ENCODE measurements around the gene CCDC149. TPM values are rescaled to one million over a fixed set of nuclear protein-coding genes. Genes with fewer than 3 reads are reported as not detected.

CCDC149 gene
- total RNA-seq, 4 donors from 2014 or later, result 3.4 to 10.0 (median 7.7) TPM

GRCh38 chr4:24808261-24808660, 104.6 kb downstream of the CCDC149 start:
- Histone ChIP-seq H3K4me1 (peaks cover 0 to 3% (median 1%) of the 10 kb centered on the region in 4 donors), H3K36me3 (no peaks in the 10 kb centered on the region), H3K4me3 (no peak overlapping the region), H3K27ac (no peak overlapping the region), H3K27me3 (no peaks in the 10 kb centered on the region), H3K9me3 (no peaks in the 10 kb centered on the region)
- no peak for TF ChIP-seq CTCF (IDR thresholded peaks at IDR 0.05)
- TF ChIP-seq EP300 (IDR thresholded peaks at IDR 0.05; ENCODE audit: low read depth), result no peak
- TF ChIP-seq POLR2AphosphoS5 (IDR thresholded peaks at IDR 0.05), result no peak
- no peak for TF ChIP-seq POLR2A (IDR thresholded peaks at IDR 0.05)
- 89 to 100% methylated on average over 8 to 14 of the region's 14 CpGs for WGBS, 2 donors (ENCODE audit: low coverage in 1 of 2)
- no peak for DNase-seq
- in situ Hi-C loops (cut with MboI; ENCODE audit: low pct_ligation_motif_present in 1 of 4, low pct_unique_long_range_greater_than_20kb in 1 of 4, low sequenced_read_pairs in 3 of 4) (loop anchor here in 1 of 4 donors (25.0 kb wide), 1 partner anchor 321 kb away; no protein-coding TSS in a partner anchor), intact Hi-C loops (cut with DNase I; ENCODE audit: low total_unique reads) (no loop called here)

- TF ChIP-seq POLR2A (IDR thresholded peaks at IDR 0.05) (no peak), CTCF (IDR thresholded peaks at IDR 0.05) (no peak), EP300 (IDR thresholded peaks at IDR 0.05; ENCODE audit: low read depth) (no peak), POLR2AphosphoS5 (IDR thresholded peaks at IDR 0.05) (no peak)
- 65% methylated on average over 5 of the region's 5 CpGs; no CpG with 5 or more reads in 1 of the 2 donors for WGBS, 2 donors (ENCODE audit: low coverage in 1 of 2)
- in situ Hi-C loops (cut with MboI; ENCODE audit: low pct_ligation_motif_present in 1 of 4, low pct_unique_long_range_greater_than_20kb in 1 of 4, low sequenced_read_pairs in 3 of 4) (loop anchor here in 1 of 4 donors (25.0 kb wide), 1 partner anchor 320 kb away; no protein-coding TSS in a partner anchor), intact Hi-C loops (cut with DNase I; ENCODE audit: low total_unique reads) (no loop called here)
- Histone ChIP-seq H3K4me3 (no peak overlapping the region), H3K27me3 (no peaks in the 10 kb centered on the region), H3K27ac (no peak overlapping the region), H3K36me3 (no peaks in the 10 kb centered on the region), H3K4me1 (peaks cover 0 to 3% (median 1%) of the 10 kb centered on the region in 4 donors), H3K9me3 (no peaks in the 10 kb centered on the region)
- DNase-seq, result no peak
These were observed 105.2 kb downstream of the CCDC149 start for GRCh38 chr4:24807611-24808010.

- DNase-seq, result no peak
- intact Hi-C loops (cut with DNase I; ENCODE audit: low total_unique reads), result no loop called here
- no peaks in the 10 kb centered on the region for H3K27me3 ChIP-seq
- H3K4me3 ChIP-seq, result no peak overlapping the region
- in situ Hi-C loops (cut with MboI; ENCODE audit: low pct_ligation_motif_present in 1 of 4, low pct_unique_long_range_greater_than_20kb in 1 of 4, low sequenced_read_pairs in 3 of 4), result loop anchor here in 1 of 4 donors (25.0 kb wide), 1 partner anchor 319 kb away; no protein-coding TSS in a partner anchor
- no peak for TF ChIP-seq POLR2AphosphoS5 (IDR thresholded peaks at IDR 0.05)
- TF ChIP-seq CTCF (IDR thresholded peaks at IDR 0.05), result no peak
- TF ChIP-seq POLR2A (IDR thresholded peaks at IDR 0.05), result no peak
- no peak for TF ChIP-seq EP300 (IDR thresholded peaks at IDR 0.05; ENCODE audit: low read depth)
- H3K36me3 ChIP-seq, result no peaks in the 10 kb centered on the region
- peaks cover 0 to 3% (median 1%) of the 10 kb centered on the region in 4 donors for H3K4me1 ChIP-seq
- no peaks in the 10 kb centered on the region for H3K9me3 ChIP-seq
- WGBS, 2 donors (ENCODE audit: low coverage in 1 of 2), result 82 to 86% methylated on average over 3 to 11 of the region's 11 CpGs
- no peak overlapping the region for H3K27ac ChIP-seq
These were observed 106.4 kb downstream of the CCDC149 start for GRCh38 chr4:24806206-24806990.

GRCh38 chr4:24805566-24805965, 107.3 kb downstream of the CCDC149 start:
- peak overlapping the region in 1 of 4 donors; percentile 8 for H3K27ac ChIP-seq
- intact Hi-C loops (cut with DNase I; ENCODE audit: low total_unique reads) (no loop called here), in situ Hi-C loops (cut with MboI; ENCODE audit: low pct_ligation_motif_present in 1 of 4, low pct_unique_long_range_greater_than_20kb in 1 of 4, low sequenced_read_pairs in 3 of 4) (loop anchor here in 1 of 4 donors (25.0 kb wide), 1 partner anchor 318 kb away; no protein-coding TSS in a partner anchor)
- H3K9me3 ChIP-seq, result no peaks in the 10 kb centered on the region
- no peak for TF ChIP-seq EP300 (IDR thresholded peaks at IDR 0.05; ENCODE audit: low read depth)
- TF ChIP-seq POLR2AphosphoS5 (IDR thresholded peaks at IDR 0.05), result no peak
- no peak for TF ChIP-seq CTCF (IDR thresholded peaks at IDR 0.05)
- TF ChIP-seq POLR2A (IDR thresholded peaks at IDR 0.05), result no peak
- peaks cover 0 to 5% (median 1%) of the 10 kb centered on the region in 4 donors for H3K4me1 ChIP-seq
- peaks cover 3% of the 10 kb centered on the region for H3K27me3 ChIP-seq
- WGBS, 2 donors (ENCODE audit: low coverage in 1 of 2), result 38 to 67% methylated on average over 3 to 6 of the region's 6 CpGs
- no peaks in the 10 kb centered on the region for H3K36me3 ChIP-seq
- DNase-seq, result no peak
- H3K4me3 ChIP-seq, result no peak overlapping the region

Data from transverse colon (tissue), 4 donors.